ENCODE results near the gene TCF7L2.

TCF7L2 gene

DNA sequence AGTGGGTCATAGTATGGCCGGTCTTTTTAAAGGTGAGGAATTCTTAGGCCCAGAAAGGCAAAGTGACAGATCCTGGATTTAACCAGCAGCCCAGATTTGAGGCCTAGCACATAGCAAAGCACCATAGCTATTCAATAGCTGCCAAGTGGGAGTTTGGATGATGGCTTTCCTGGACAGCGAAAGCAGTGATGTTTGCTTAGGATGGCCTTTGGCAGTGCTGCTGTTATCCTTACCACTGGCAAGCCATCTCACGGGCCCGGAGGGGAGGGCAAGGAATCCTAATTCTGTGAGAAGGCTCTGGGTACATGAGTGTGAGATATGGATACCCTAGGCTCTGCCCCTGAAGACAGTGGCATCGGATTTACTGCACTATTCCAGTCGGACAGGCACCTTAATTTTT, 50.4 kb downstream of the TCF7L2 start:
- DNase-seq (ENCODE audit: low read depth), result no peak

DNA sequence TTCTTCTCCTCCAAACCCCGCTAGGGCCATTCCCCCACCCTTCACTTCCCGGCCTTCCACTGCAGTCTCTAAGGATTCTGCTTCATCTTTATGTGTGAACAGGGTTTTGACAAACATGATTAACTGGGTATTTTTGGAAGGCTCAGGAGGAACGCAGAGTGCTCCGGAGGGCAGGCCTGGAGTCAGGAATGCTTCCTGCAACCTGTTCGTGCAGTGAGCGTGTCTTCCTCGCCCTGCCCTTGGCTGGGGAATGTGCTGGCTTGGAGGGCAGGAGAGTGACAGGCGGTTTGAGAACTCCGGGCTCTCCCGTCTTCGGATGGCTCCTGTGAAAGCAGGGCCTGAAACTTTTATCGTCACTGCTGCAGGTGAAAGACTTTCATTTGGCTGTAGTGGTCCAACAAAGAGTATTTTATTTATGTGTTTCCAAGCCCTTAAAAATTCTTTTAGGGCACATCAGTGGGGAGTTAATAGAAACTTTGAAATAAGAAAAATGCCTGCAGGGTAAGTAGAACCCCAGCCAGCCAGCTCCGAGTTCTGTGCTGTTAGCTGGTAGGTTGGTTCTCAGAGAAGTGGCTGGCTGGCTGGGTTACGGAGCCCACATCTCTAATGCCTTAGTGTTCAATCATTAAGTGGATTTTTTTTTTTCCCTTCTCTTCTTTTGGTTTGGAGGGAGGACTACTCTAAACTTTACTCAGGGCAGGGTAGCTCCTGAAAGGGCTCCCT, 51.0 kb downstream of the TCF7L2 start:
- DNase-seq (ENCODE audit: low read depth), result no peak

DNA sequence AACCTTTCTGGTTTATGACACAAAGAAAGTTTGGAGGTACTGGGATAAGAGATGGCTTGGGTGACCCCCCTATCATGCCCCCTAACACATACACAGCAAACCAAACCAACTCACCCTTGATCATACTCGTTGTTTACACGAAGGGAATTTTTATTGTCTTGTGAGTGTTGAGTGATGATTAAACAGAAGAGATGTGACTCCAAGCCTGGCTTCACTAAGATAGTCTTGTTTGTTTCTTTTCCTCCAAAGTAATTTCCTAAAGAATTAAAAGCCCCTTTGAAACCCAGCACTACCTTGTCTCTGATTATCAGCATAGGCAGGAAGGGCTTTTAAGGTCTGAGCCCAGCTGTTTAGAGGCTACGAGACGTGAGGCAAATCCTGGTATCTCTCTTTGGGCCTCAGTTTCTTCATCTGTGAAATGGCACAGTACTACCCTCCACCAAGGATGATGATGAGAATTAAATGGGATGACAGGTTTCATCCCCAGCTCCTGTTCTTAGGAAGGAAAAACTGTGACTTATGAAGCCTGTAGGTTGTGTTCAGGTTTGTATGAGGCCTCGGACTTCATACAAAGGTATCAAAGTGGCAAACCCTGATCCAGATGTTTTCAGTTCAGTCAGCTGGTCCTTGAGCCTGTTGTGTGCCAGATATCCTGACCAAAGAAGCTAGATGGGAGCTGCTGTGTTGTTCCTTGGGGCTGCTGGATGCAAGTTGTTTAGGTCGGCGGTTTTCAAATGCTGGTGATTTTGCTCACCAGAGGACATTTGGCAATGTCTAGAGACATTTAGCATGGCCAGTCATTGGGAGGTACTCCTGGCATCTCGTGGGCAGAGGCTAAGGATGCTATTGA, 51.8 kb downstream of the TCF7L2 start:
- no peak for DNase-seq (ENCODE audit: low read depth)

DNA sequence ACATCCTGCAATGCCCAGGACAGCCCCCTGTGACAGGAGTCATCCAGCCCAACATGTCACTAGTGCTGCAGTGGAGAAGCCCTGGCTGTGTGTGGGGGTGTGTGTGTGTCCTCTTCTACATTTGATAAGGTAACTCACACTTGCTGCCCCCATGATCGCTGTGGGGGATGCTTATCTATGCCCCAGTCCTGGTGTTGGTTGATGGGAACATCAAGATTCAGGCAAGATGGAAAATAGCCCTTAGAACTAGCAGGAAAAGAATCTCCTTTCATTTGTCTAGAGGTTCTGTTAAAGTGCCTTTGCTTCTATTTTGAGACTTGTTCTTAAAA, 52.4 kb downstream of the TCF7L2 start:
- DNase-seq (ENCODE audit: low read depth), result no peak

DNA sequence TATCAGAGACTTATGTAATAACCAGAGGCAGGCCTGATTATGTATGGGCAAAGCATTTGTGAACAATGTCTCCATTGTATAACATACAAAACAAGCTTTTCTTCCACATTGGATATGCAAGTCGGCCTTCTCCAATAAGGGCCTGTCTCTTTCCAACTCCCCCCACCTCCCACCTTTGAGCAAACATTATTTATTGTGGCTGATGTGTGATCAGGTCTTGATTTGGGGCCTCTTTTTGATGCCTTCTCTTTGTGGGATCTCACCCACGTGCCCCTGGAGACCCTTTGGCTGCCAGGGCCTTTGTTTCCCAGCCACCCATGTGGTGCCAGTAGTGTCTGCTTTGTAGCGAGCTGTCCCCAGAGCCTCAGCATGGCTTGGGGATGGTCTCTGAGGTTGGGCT, 53.0 kb downstream of the TCF7L2 start:
- DNase-seq (ENCODE audit: low read depth), result no peak

DNA sequence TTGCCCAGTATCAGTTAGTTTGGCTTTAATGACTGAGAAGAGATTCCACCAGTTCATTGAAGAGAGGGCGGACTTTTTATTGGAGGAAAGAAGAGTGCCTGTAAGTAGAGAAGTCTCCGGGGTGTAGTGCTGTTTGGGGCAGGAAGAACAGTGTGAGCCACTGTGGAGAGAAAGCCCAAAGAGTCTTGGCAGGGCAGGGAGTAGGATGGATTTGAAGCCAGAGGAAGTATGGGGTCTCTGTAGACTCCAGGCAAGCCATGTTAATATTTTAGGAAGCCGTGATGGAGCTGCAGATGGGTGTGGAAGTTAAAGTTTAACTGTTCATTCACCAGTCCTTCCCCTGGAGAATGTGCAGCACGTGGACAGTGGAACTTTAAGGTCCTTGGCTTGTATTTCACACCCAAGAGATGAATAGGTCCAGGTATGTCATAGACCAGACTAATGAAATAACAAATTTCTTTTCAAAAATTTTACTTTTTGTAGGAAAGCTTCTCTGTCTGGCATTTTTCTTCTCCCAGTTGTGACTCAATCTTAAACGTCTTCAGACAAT, 54.1 kb downstream of the TCF7L2 start:
- DNase-seq (ENCODE audit: low read depth), result no peak

DNA sequence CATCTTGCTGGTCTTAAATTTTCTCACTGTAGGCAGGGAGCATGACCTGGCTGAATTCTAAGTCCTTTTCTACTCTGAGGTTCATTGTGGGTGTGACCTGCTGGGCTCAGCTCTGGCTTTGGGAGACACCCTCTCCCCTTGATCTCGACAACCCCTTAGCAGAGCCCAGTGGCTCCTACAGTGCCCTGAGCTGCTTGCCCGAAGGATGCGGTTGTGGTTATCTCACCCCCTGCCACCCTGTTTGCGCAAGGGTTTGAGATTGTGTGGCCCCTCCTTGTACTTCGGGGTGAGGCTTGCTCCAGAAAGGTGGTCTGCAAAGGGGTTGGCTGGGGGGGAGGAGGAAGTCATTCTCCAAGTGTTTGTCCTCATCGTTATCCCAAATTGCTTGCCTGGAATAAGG, 55.3 kb downstream of the TCF7L2 start:
- no peak for DNase-seq (ENCODE audit: low read depth)

DNA sequence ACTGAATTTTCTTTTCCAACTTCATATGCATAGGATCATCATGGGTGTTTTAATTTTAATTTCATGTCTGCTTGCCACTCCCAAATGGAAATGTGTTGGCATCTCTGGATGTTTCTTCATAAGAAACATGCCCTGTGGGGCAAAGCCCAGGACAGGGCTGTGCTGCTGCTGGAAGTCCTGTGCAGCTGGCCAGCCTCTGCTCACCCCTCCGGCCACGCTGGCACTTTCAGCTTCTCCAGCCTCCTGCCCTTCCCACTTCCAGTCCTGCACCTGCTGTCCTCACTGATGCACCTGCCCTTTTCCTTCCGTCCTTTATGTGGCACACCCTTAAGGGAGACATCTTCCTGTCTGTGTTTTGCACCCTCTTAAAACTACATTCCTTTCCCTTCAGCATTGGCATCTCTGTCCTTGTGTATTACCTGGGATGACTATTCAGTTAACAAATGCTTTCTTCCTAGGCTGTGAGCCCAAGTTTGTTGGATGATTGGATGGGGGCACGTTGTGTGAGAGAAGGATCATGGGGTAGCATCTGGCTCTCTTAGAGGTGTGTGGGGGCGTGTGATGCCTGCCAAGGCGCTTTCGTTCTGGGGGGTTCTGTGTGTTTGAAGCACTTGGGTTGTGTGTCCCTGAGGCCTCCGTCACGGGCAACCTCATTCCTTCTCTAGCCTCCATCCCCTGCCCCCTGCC, 56.8 kb downstream of the TCF7L2 start:
- DNase-seq (ENCODE audit: low read depth), result no peak

DNA sequence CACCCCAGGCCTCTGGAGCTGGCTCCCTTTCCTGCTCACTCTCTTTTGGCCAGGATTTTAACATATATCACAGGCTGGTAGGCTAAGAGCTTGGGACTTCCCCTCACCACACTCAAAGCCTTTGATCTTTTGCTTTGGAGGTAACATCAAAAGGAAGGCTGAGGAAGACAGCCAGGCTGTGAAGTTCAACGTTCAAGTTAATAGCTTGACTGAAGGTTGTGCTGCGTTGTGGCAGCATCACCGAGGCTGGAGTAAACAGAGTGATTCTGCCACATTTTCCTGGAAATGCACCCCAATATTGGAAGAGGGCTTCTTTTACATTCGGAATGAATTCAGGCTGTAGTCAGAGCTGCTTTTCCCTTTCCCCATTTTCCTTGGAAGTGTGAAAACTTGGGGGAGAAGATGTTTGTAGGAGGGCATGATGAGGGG, 57.3 kb downstream of the TCF7L2 start:
- DNase-seq (ENCODE audit: low read depth), result peak; percentile 2

DNA sequence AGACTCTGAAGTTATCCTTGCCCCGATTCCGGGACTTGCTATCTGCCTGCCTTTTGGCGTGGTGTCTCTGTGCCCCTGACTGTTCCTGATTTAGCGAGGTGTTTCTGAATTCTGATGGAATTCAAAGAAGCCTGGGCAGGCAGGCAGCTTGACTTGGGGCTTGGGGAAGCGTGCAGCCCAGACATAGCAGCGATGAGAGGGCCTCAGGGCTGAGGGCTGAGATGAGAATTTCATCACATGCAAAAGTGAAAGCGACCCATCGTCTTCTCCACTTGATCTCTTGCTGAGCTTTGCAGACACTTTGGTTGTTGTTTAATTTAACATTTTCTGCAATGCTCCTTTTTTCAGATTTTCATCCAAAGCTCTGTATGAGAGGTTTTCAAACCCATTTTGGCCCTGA, 57.8 kb downstream of the TCF7L2 start:
- DNase-seq (ENCODE audit: low read depth), result no peak

DNA sequence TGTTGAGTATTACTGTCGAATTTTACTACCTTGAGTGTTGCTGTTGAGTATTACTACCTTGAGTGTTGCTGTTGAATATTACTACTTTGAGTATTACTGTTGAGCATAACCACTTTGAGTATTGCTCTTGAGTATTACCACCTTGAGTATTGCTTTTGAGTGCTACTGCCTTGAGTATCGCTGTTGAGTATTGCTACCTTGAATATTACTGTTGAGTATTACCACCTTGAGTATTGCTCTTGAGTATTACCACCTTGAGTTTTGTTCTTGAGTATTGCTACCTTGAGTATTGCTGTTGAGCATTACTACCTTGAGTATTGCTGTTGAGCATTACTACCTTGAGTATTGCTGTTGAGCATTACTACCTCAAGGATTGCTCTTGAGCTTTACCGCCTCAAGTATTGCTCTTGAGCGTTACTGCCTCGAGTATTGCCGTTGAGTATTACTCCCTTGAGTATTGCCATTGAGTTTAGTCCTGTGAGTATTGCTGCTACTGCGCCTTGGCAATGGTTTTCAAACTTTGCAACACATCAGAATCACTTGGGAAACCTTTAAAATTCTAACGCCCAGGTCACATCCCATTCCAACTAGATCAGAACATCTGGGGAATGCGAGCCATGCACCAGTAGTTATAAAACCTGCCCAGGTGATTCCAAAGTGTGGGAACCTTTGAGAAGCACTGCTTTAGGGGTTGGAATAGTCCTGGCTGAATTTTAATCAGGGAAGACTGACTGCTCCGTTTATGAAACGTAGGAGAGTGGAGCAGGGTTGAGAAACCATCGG, 61.7 kb downstream of the TCF7L2 start:
- no peak for DNase-seq (ENCODE audit: low read depth)

DNA sequence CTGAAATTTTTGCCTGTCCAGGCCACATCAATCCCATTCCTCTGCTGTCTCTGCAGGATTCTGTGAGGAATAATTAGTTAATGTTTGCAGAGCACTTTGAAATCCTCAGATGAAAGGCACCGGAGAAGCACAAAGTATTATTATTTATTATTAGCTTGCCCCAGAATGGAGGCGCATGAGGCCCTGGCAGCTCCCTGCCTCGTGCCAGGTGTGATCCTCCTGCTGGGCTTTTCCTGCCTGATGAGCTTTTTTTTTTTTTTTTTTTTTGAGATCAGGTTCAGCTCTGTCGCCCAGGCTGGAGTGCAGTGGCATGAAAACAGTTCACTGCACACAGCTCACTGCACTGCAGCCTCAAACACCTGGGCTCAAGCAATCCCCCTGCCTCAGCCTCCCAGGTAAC, 65.2 kb downstream of the TCF7L2 start:
- no peak for DNase-seq (ENCODE audit: low read depth)

DNA sequence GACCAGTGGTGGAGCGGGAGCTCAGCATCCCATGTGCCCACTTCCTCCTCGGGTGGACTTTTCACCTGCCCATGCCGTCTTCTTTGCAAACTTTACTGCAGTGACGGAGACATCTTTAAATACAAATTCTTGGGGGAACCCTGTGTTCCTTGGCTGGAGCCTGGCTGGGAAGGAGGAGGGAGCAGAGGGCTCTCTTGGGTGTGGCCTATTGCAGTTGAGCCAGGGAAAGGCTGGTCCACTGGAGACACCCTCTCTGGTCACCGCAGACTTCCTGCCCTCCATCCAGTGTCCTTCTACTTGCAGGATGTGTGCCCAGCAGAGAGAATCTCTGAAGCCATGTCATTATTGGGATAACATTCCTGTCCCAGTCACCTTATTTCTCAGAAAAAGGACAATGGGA, 67.3 kb downstream of the TCF7L2 start:
- DNase-seq (ENCODE audit: low read depth), result no peak

DNA sequence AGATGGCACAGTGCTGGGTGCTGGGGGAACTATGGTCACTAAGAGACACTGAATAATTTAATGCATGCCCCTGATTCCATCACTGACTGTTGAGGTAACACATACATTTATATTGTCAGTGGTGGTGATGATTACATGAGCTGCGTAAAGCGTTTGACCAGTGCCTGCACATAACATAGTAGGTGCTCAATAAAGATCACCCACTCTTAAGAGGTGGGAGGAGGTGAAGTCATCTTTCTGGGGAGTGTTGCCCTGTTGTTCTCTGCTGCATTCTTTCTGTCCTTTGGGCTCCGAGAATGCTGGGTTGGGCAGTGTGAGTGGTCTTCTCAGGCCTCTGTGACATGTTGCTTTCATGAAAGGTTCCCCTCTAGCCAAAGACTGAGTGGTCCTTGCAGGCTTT, 68.0 kb downstream of the TCF7L2 start:
- no peak for DNase-seq (ENCODE audit: low read depth)

DNA sequence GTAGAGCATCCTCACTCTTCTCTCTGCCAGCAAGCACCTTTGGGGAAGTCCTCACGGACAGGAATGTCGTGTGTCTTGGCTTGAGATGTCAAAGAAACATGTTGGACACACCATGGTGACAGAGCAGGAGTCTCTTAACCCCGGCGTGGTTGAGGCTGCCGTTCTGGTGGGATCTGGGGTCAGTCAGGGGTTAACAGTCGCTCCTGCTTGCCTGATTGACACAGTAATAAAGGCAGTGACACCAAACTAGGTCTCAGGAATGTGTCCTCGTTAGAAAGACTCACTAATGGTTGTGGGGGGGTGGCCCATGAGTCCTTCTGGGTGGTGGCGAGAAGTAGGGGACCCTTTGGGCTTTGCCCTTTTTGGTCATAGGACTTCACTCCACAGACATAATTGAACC, 69.0 kb downstream of the TCF7L2 start:
- no peak for DNase-seq (ENCODE audit: low read depth)

DNA sequence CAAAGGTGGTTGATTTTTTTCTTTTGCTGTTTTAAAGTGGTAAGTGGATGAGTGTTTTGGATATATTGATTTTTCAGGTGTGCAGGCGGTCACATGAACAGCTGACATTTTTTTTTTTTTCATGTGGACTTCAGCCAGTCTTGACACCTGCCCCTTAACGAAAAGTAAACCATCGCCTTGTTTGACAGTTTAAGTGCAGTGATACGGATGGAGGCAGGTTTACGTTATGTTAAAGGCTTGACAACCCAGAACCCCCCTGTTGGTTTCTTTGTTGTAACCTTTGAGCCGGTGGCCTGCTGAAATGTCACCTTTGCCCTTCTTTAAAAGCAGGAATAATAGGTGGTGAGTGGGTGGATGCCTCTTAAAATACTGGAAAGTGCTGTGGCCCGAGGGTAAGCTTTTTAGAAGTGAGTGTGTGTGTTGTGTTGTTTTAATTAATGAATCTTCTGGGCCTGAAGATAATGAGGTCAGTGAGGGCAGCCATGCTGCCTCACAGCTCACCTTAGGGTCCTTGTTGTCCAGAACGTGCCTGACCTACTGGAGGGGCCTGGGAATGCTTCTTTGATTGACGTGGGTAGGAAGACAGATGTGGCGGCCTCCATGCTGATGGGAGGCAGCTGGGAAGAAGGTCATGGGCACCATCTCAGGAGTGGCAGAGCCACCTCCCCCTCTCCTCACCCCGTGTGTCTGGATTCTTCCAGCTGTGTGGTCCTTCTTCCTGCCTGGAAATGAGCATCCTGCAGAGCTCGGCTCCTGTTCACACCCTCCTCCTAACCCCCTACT, 69.8 kb downstream of the TCF7L2 start:
- no peak for DNase-seq (ENCODE audit: low read depth)

DNA sequence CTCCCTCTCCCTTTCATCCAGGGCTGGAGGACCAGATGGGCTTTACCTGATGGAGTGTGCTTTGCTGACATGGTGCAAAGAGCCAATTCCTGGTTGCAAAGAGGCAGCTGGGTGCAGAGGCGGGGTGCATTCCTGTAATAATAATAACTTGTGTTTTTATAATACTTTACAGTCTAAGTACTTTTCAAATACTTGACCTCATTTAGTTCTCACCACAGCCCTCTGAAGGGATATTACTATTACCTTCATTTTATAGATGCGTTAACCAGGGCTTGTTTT, 70.4 kb downstream of the TCF7L2 start:
- no peak for DNase-seq (ENCODE audit: low read depth)

DNA sequence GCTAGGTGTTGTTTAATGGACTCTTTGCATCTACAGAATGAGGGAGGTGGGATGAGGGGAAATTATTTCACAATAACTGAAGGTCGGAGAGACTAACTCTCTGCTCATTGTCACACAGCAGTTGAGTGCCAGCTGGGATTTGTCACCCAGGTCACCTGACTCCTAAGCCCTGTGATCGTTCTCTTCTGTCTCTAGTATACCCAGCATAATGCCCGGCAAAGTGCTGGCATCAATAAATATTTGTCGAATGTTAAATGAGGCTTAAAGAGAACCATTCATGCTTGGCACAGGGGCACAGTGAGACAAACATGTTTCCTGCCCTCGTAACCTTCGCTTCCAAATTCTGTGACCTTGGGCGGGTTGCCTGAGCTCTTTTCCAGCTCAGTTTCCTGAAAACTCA, 70.8 kb downstream of the TCF7L2 start:
- no peak for DNase-seq (ENCODE audit: low read depth)

DNA sequence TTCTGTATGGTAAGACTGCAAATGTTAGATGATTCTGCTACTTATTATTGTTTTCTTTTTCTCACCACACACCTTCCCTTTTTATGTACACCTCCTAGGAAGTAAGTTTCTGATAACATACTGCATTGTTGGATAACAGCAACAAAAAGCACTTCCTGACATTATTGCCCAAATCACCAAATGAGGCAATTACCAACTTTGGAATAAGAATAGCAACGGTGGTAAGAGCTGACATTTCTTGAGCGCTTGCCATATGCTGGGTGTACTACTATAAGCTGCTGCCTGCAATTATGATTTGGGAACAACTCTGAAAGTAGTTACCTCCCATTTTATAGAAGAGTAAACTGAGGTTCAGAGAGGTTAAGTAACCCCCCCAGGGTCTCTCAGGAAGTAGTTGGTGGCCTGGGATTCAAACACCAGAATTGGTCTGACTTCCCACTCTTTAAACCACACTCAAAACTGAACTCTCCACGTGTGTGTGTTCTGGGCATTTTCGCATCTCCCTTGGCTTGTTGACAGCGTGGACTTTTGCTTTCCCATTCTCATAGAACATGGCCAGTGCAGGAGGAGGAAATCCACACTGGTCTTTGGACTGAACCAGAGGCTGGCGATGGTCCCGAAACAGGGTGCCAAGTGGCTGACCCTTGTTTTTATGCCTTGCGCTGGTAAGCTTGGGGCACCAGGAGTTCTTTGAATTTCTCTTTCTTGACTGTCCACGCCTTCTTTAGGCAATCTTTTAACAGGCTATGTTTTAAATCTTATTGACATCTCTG, 71.4 kb downstream of the TCF7L2 start:
- no peak for DNase-seq (ENCODE audit: low read depth)

DNA sequence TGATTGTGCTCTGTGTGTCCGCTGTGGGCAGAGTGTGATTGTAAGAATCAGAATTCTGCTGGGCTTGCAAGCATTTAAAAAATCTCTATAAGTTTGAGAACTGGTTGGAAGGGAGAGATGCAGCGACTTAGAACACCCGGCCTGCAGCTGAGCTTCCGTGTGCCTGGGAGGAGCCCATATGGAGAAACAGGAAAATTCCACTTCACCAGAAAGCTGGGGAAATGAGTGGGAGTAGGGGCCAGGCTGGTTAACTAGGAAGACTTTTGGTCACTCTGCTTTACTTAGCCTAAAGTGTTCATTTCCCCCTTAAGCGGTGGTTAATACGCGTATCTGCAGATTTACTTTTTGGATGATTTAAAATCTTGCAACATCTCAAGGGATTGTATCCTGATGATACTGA, 72.2 kb downstream of the TCF7L2 start:
- no peak for DNase-seq (ENCODE audit: low read depth)

DNA sequence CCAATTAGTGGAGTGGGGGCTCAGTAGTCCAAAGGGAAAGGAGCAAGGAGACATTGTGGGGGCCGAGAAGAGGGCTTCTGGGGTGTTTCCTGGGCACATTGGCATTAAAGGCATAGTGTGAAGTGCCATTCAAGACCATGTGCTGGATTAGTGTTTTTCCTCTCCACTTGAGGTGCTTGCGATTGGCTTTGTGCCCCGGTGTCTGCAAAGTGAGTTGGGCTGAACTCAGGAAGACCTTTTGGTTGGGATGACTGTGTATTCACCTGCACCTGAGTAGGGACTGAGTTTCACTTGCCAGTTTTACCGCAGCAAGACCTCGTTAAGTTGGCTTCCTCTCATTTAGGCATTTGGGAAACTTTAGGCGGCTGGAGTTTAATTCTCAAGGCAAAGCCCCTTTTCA, 73.0 kb downstream of the TCF7L2 start:
- DNase-seq (ENCODE audit: low read depth), result no peak

Data from activated T-helper 1 cell treated with Interleukin-2 at 50 U/mL for 16 hours (primary cell).